Activated CD8-positive, alpha-beta T cell treated with anti-CD3 and anti-CD28 coated beads for 36 hours (primary cell): ENCODE measurements around the gene PPARGC1A. TPM values are rescaled to one million over a fixed set of nuclear protein-coding genes. Genes with fewer than 3 reads are reported as not detected.

ENCODE experiments used
- ATAC-seq: fragments of 200-7000 bp; cut with Tn5 transposase; one replicate; pipeline ENCODE4 v1.10.0; 2021; ENCODE audit warnings: mild to moderate bottlenecking, moderate library complexity
- CTCF ChIA-PET: fragments of 350-600 bp; sonication (Branson Sonifier 250); formaldehyde crosslinking; loops from one replicate; lab custom pipeline; 2021; ENCODE audit warnings: antibody characterized with exemption; lab: Charles Lee
- POLR2A ChIA-PET: fragments of 350-600 bp; sonication (Branson Sonifier 250); formaldehyde crosslinking; loops from one replicate; lab custom pipeline; 2021; ENCODE audit warnings: antibody characterized with exemption; lab: Charles Lee
- DNase-seq: peaks from one replicate; pipeline ENCODE4 v3.0.0-alpha.2; 2020
- H3K27ac Mint-ChIP-seq: one replicate; pipeline ENCODE4 v1.8.0; 2021; ENCODE audit warnings: mild to moderate bottlenecking, mixed read lengths
- H3K27me3 Mint-ChIP-seq: one replicate; pipeline ENCODE4 v1.8.0; 2021; ENCODE audit warnings: mixed read lengths
- H3K36me3 Mint-ChIP-seq: one replicate; pipeline ENCODE4 v1.8.0; 2021; ENCODE audit warnings: low read depth, mixed read lengths
- H3K4me1 Mint-ChIP-seq: one replicate; pipeline ENCODE4 v1.8.0; 2021; ENCODE audit warnings: low read depth, mixed read lengths
- H3K4me3 Mint-ChIP-seq: one replicate; pipeline ENCODE4 v1.8.0; 2021; ENCODE audit warnings: mild to moderate bottlenecking, moderate library complexity, mixed read lengths
- H3K9me3 Mint-ChIP-seq: one replicate; pipeline ENCODE4 v1.8.0; 2021; ENCODE audit warnings: mixed read lengths
- CTCF ChIP-seq: fragments of 200-600 bp; IDR thresholded peaks from one replicate; pipeline ENCODE4 v1.8.0; 2022; ENCODE audit warnings: antibody characterized with exemption, mild to moderate bottlenecking
- intact Hi-C: fragments of 100-400 bp; cut with micrococcal nuclease; formaldehyde crosslinking; loops from one replicate; pipeline ENCODE4 v1.10.0; 2022
- total RNA-seq, 2 experiments: library from RNA; stranded (reverse); gene quantifications; one replicate each; pipeline ENCODE4 v1.2.3, GENCODE V29; 2021

PPARGC1A gene
- total RNA-seq, 2 experiments from 2014 or later, result not detected

- no peak overlapping the region for H3K4me3 Mint-ChIP-seq
- TF ChIP-seq CTCF, result no peak
- intact Hi-C loops, result no loop called here
- H3K36me3 Mint-ChIP-seq, result no peaks in the 10 kb centered on the region
- H3K27ac Mint-ChIP-seq, result no peak overlapping the region
- no peaks in the 10 kb centered on the region for H3K4me1 Mint-ChIP-seq
- CTCF ChIA-PET, result no interaction called here
- no peak for DNase-seq
- H3K27me3 Mint-ChIP-seq, result no peaks in the 10 kb centered on the region
- POLR2A ChIA-PET, result no interaction called here
- no peak for ATAC-seq
- peaks cover 1% of the 10 kb centered on the region for H3K9me3 Mint-ChIP-seq
Observed at GRCh38 chr4:23857367-23857959, 32.4 kb downstream of the PPARGC1A start.

DNA sequence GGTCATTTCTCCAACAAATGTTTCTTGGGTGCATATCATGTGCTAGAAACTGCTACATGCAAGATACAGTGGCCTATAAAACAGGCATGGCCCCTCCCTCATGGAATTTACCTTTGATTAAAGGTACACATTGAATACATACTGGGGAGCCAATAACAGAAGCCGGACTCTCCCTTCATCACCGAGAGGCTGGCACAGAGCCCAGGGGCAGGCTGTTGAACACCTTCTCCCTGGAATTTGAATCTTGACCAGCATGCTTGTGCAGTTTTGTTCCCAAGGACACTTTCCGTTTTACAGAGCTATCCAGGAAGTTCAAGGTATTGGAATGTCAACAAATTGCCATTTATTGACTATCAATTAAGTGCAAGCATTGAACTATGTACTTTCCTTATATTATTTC is 33.2 kb downstream of the PPARGC1A start:
- Mint-ChIP-seq H3K4me1 (no peaks in the 10 kb centered on the region), H3K27ac (no peak overlapping the region), H3K4me3 (no peak overlapping the region), H3K27me3 (no peaks in the 10 kb centered on the region), H3K36me3 (no peaks in the 10 kb centered on the region), H3K9me3 (peaks cover 1% of the 10 kb centered on the region)
- ATAC-seq (no peak), DNase-seq (no peak)
- POLR2A ChIA-PET, result no interaction called here
- CTCF ChIA-PET, result no interaction called here
- intact Hi-C loops, result no loop called here
- no peak for TF ChIP-seq CTCF

DNA sequence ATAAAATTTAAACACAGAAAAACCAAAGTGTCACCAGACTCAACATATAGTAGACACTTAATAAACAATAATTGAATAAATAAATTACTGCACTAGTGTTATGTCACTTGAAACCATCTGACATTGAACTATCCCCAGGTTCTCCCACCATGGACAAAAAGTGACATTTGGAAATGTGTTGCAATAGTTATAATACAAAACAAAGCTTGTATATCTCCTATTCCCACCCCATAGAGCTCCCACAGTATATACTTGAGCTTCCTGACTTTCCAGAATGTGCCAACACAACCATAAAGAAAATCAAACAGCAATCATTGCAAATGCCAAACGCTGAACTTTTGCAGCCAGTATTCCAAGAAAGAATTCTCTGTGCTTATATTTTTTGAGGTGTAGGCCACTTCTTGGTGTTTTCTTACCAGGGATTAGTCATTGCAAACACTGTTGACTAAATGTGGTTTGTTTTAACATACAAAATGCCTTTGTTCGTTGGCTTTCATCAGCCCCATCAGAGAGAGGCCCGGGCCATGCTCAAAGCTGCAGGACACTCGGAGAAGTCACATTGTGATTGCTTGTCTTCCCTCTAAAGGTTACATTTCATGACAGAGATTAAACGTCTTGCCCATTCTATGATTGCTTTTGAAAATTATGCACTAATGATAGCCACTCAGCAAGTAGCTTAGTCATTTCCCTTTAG is 33.8 kb downstream of the PPARGC1A start:
- Mint-ChIP-seq H3K4me3 (no peak overlapping the region), H3K36me3 (no peaks in the 10 kb centered on the region), H3K27me3 (no peaks in the 10 kb centered on the region), H3K4me1 (no peaks in the 10 kb centered on the region), H3K27ac (no peak overlapping the region), H3K9me3 (peaks cover 1% of the 10 kb centered on the region)
- no peak for DNase-seq
- POLR2A ChIA-PET, result no interaction called here
- no peak for TF ChIP-seq CTCF
- intact Hi-C loops, result no loop called here
- CTCF ChIA-PET, result no interaction called here
- no peak for ATAC-seq

DNA sequence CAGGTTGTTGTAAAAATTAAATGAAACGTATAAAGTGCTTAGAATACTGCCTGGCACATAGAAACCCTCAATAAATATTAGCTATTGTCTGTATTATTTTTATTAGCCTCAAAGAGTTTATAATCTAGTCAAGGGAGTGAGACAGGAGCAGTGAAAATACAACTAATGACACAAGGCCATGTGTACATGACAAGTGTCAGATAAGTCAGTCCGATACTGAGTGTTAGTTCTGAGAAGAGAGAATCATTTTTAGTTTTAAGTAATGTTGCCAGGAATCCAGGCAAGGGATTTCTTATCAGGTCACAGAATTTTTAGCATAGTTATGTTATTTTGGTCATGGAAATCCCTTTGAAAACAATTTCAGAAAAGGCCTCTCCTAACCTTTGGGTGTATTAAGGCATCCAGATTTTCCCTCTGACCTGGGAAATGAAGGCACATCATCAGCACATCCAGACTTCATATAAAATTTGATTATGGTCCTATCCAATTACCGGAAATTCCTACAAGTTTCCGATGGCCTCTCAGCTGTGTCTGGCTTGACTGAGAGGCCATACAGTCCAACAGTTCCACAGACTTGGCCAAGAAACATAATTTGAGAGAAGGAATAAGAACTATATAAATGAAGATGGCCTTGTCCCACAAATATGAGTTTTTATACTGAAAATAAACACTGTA is 35.7 kb downstream of the PPARGC1A start:
- H3K27ac Mint-ChIP-seq, result no peak overlapping the region
- no peak for DNase-seq
- H3K27me3 Mint-ChIP-seq, result no peaks in the 10 kb centered on the region
- peaks cover 1% of the 10 kb centered on the region for H3K9me3 Mint-ChIP-seq
- no peaks in the 10 kb centered on the region for H3K36me3 Mint-ChIP-seq
- ChIA-PET CTCF (no interaction called here), POLR2A (no interaction called here)
- no peaks in the 10 kb centered on the region for H3K4me1 Mint-ChIP-seq
- intact Hi-C loops, result no loop called here
- no peak for TF ChIP-seq CTCF
- no peak for ATAC-seq
- no peak overlapping the region for H3K4me3 Mint-ChIP-seq

DNA sequence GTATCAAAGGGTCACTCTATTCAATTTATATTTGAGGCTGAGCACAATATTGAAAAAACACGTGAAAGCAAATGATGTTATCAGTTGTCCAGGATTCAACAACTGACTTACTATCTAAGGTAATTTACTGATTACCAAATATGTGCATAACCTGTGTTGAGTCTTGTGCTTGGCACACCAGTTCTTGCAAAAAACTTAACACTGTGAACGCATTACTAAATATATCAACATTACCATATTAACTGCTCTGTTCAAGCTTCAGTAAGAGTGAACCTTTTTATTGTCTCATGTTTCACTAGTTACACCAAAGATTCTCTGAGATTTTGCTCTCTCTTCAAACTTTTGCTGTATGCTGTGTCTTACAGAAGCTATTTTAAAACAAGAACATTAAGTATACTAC is 38.4 kb downstream of the PPARGC1A start:
- Mint-ChIP-seq H3K27me3 (no peaks in the 10 kb centered on the region), H3K4me1 (no peaks in the 10 kb centered on the region), H3K27ac (no peak overlapping the region), H3K9me3 (peaks cover 1% of the 10 kb centered on the region), H3K36me3 (no peaks in the 10 kb centered on the region), H3K4me3 (no peak overlapping the region)
- ATAC-seq (no peak), DNase-seq (no peak)
- TF ChIP-seq CTCF, result no peak
- ChIA-PET POLR2A (no interaction called here), CTCF (interaction anchor here (0.9 kb wide), 1 partner anchor 846 kb away, joined by 3 read pairs; no protein-coding TSS in a partner anchor)
- intact Hi-C loops, result no loop called here
